PFSK-1 (cell line): ENCODE measurements around the gene GREB1.

Source experiments
- POLR2AphosphoS5 ChIP-seq: IDR thresholded peaks from 2 replicates; pipeline ENCODE4 v1.6.1; 2012; ENCODE audit warnings: low read depth, mild to moderate bottlenecking, control low read depth, low read length, moderate library complexity
- TAF1 ChIP-seq: IDR thresholded peaks from 2 replicates; pipeline ENCODE4 v1.6.1; 2012; ENCODE audit warnings: low read length, control low read depth, borderline replicate concordance; ENCODE audit not compliant: insufficient read depth
- TF ChIP-seq, protein P1 (sequence below), 2 experiments: IDR thresholded peaks; 2 replicates each; pipeline versions ENCODE4 v1.6.1 to v1.8.0; 2011 to 2012; ENCODE audit warnings: low read depth in 2 of 2, low read length in 2 of 2, control low read depth in 1 of 2, inconsistent platforms in 1 of 2, mild to moderate bottlenecking in 1 of 2, moderate library complexity in 1 of 2; ENCODE audit not compliant: insufficient read depth in 1 of 2

DNA sequence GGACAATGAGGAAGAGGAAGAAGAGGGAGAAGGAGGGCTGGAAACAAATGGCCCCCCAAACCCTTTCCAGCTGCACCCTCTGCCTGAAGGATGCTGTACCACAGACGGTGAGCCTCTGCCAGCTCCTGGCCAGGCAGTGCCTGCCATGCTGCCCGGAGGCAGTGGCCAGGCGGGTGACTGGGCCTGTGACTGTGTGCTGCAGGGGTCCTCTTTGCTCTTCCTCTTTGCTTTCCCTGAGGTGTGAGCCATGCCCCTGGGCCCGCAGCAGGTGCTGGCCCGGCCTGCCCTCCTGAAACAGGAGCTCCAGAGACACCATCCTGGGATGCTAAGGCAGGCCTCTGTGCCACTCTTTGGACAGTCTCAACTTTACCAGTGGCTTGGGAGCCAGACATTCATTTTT lies 28.6 kb downstream of the GREB1 start:
- TF ChIP-seq POLR2AphosphoS5 (no peak), TAF1 (no peak)
- TF ChIP-seq, protein P1, sequence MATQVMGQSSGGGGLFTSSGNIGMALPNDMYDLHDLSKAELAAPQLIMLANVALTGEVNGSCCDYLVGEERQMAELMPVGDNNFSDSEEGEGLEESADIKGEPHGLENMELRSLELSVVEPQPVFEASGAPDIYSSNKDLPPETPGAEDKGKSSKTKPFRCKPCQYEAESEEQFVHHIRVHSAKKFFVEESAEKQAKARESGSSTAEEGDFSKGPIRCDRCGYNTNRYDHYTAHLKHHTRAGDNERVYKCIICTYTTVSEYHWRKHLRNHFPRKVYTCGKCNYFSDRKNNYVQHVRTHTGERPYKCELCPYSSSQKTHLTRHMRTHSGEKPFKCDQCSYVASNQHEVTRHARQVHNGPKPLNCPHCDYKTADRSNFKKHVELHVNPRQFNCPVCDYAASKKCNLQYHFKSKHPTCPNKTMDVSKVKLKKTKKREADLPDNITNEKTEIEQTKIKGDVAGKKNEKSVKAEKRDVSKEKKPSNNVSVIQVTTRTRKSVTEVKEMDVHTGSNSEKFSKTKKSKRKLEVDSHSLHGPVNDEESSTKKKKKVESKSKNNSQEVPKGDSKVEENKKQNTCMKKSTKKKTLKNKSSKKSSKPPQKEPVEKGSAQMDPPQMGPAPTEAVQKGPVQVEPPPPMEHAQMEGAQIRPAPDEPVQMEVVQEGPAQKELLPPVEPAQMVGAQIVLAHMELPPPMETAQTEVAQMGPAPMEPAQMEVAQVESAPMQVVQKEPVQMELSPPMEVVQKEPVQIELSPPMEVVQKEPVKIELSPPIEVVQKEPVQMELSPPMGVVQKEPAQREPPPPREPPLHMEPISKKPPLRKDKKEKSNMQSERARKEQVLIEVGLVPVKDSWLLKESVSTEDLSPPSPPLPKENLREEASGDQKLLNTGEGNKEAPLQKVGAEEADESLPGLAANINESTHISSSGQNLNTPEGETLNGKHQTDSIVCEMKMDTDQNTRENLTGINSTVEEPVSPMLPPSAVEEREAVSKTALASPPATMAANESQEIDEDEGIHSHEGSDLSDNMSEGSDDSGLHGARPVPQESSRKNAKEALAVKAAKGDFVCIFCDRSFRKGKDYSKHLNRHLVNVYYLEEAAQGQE (IDR thresholded peaks at IDR 0.05; ENCODE audit: insufficient read depth in 1 of 2, low read depth in 2 of 2, low read length in 2 of 2): no peak
